Pancreas (tissue), 10 donors: ENCODE results near the gene NLGN1. TPM values are rescaled to one million over a fixed set of nuclear protein-coding genes. Genes with fewer than 3 reads are reported as not detected.
"Not testable (repeated sequence)": the region's sequence is repeated elsewhere in the genome, so short reads cannot be mapped to it uniquely, and the experiment has no call there.

Experiments
- ATAC-seq, 4 donors: fragments of 200-7000 bp; cut with Tn5 transposase; one replicate each; pipeline versions ENCODE4 v1.8.0 to v1.9.1; 2020; ENCODE audit warnings: mild to moderate bottlenecking in 4 of 4, moderate library complexity in 4 of 4
- DNase-seq, 6 donors: peaks; one replicate each; pipeline ENCODE4 v3.0.0-alpha.2; 2020
- FAIRE-seq: peaks from 2 replicates; lab custom pipeline; 2012; peaks lifted over from hg19 to GRCh38; lab: Jason Lieb, UNC
- H3K27ac ChIP-seq, 4 donors: fragments of 200-600 bp; sonication (generic); 1 replicate in 3 of 4; 2 replicates in 1 of 4; pipeline versions ENCODE4 v1.5.0 to v1.8.0; 2020
- H3K27me3 ChIP-seq, 4 donors: fragments of 200-600 bp; one replicate each; pipeline ENCODE4 v1.8.0; 2021
- H3K36me3 ChIP-seq, 3 donors: fragments of 200-600 bp; sonication (generic) in 1 of 3; one replicate each; pipeline versions ENCODE4 v1.5.0 to v1.8.0; 2020 to 2021
- H3K4me1 ChIP-seq, 3 donors: fragments of 200-600 bp; one replicate each; pipeline ENCODE4 v1.8.0; 2021
- H3K4me3 ChIP-seq, 4 donors: fragments of 200-600 bp; sonication (generic) in 2 of 4; one replicate each; pipeline versions ENCODE4 v1.5.0 to v1.8.0; 2020 to 2021
- H3K9me3 ChIP-seq, 4 donors: fragments of 200-600 bp; one replicate each; pipeline ENCODE4 v1.8.0; 2021
- CTCF ChIP-seq, 4 donors: fragments of 200-600 bp; sonication (generic) in 3 of 4; IDR thresholded peaks; one replicate each; pipeline versions ENCODE4 v1.5.0 to v1.8.0; 2021; ENCODE audit warnings: antibody characterized with exemption in 4 of 4
- WGBS, 2 donors: extraction: QIAGEN DNeasy Blood & Tissue Kit; methylation state at CpG; one replicate each; pipeline ENCODE4 v1.1.7; 2013; 5-methylcytosine and 5-hydroxymethylcytosine counted together
- intact Hi-C, 3 donors: fragments of 100-400 bp; cut with DNase I; formaldehyde crosslinking; loops; one replicate each; pipeline versions ENCODE4 v1.11.1 to v1.14.2; 2022
- polyA plus RNA-seq, 2 donors: library from polyadenylated mRNA; stranded (reverse); fragments of 200-250 nt; gene quantifications; one replicate each; pipeline ENCODE4 v1.2.3, GENCODE V29; 2013
- total RNA-seq, 6 donors: library from RNA; stranded (reverse); fragmentation: NEBNext Ultra II Directional in 4 of 6; extraction: Animal tissue kit (Norgen Biotek cat#: 25700) in 4 of 6; gene quantifications; one replicate each; pipeline versions ENCODE4 v1.2.1 to v1.2.4, GENCODE V29; 2021 to 2023
- donor health status: healthy with polysubstance abuse.
- donor health status: DM: no; HTN: no; CAD: no; lungs with moderate emphysema.
- donor health status: DM: no; HTN: no; CAD: no.
- donor health status: control.
- donor health status: control.
- donor health status: Bipolar disorder and iron deficiency.
- donor health status: DM: yes; HTN: yes; CAD: no.
- donor health status: DM: no; HTN: no; CAD: no.
- donor health status: DM: no; HTN: no; CAD: no.
- donor health status: DM: yes; HTN: yes; CAD: no.

NLGN1 gene
- 1 to 10 TPM in 3 of 6 donors, under 1 TPM in 3; 0.51 to 2.3 (median 0.97) TPM for total RNA-seq
- under 1 TPM; 0.49 to 0.99 TPM for polyA plus RNA-seq

- H3K4me3 ChIP-seq, result peak within 1 kb of the TSS; percentile 45 to 71 (median 56)
- H3K27ac ChIP-seq, result peak within 1 kb of the TSS in 3 of 4 donors; percentile 31 to 42 (median 38)
- DNase-seq (peak; percentile 28 to 77 (median 52)), FAIRE-seq (no peak), ATAC-seq (peak; percentile 47 to 69 (median 65))
- H3K9me3 ChIP-seq, result no peaks in the 10 kb centered on the region
- peaks cover 0 to 11% (median 4%) of the 10 kb centered on the region in 3 donors for H3K4me1 ChIP-seq
- intact Hi-C loops, result no loop called here
- no peaks in the 10 kb centered on the region for H3K36me3 ChIP-seq
- no peak for TF ChIP-seq CTCF (IDR thresholded peaks at IDR 0.05)
- peaks cover 0 to 33% (median 2%) of the 10 kb centered on the region in 4 donors for H3K27me3 ChIP-seq
- WGBS, 2 donors, result 1% methylated on average over 67 to 70 of the region's 70 CpGs
These were observed at the start of gene NLGN1 for GRCh38 chr3:173397161-173398110. NLGN1 (plus strand) TSS chr3:173397744.

- no peaks in the 10 kb centered on the region for H3K27me3 ChIP-seq
These were observed 45.7 kb upstream of the NLGN1 start for GRCh38 chr3:173351886-173352285.

GRCh38 chr3:173353137-173353536, 44.4 kb upstream of the NLGN1 start:
- intact Hi-C loops, H3K4me1 ChIP-seq, H3K27ac ChIP-seq, ATAC-seq, H3K27me3 ChIP-seq, FAIRE-seq, H3K9me3 ChIP-seq, DNase-seq, H3K36me3 ChIP-seq, H3K4me3 ChIP-seq: not testable (repeated sequence)
- WGBS, 2 donors, result 34 to 37% methylated on average over 2 of the region's 2 CpGs

More at GRCh38 chr3:173351886-173352285, 45.7 kb upstream of the NLGN1 start:
- H3K27ac ChIP-seq, result no peak overlapping the region
- ATAC-seq, result no peak
- no peak for TF ChIP-seq CTCF (IDR thresholded peaks at IDR 0.05)
- no peak overlapping the region for H3K4me3 ChIP-seq
- H3K36me3 ChIP-seq, result no peaks in the 10 kb centered on the region
- no peaks in the 10 kb centered on the region for H3K9me3 ChIP-seq
- no peaks in the 10 kb centered on the region for H3K4me1 ChIP-seq
- no peak for DNase-seq
- intact Hi-C loops, result no loop called here
- no peak for FAIRE-seq

GRCh38 chr3:173354124-173354523, 43.4 kb upstream of the NLGN1 start:
- H3K36me3 ChIP-seq, result no peaks in the 10 kb centered on the region
- DNase-seq (no peak), FAIRE-seq (no peak), ATAC-seq (no peak)
- H3K9me3 ChIP-seq, result no peaks in the 10 kb centered on the region
- H3K4me1 ChIP-seq, result no peaks in the 10 kb centered on the region
- no peak overlapping the region for H3K4me3 ChIP-seq
- intact Hi-C loops, result no loop called here
- H3K27me3 ChIP-seq, result no peaks in the 10 kb centered on the region
- H3K27ac ChIP-seq, result no peak overlapping the region
- TF ChIP-seq CTCF (IDR thresholded peaks at IDR 0.05), result no peak
- WGBS, 2 donors, result 50 to 57% methylated on average over 5 of the region's 5 CpGs

- H3K36me3 ChIP-seq, result no peaks in the 10 kb centered on the region
- TF ChIP-seq CTCF (IDR thresholded peaks at IDR 0.05), result peak in 3 of 4 donors; percentile 20 to 43 (median 31)
- 36 to 39% methylated on average over 3 of the region's 3 CpGs for WGBS, 2 donors
- peak in 1 of 6 donors; percentile 32 for DNase-seq
- intact Hi-C loops, result no loop called here
- H3K4me3 ChIP-seq, result no peak overlapping the region
- no peaks in the 10 kb centered on the region for H3K27me3 ChIP-seq
- H3K9me3 ChIP-seq, result no peaks in the 10 kb centered on the region
- no peak overlapping the region for H3K27ac ChIP-seq
- peak; percentile 5 for FAIRE-seq
- H3K4me1 ChIP-seq, result no peaks in the 10 kb centered on the region
- ATAC-seq, result peak in 3 of 4 donors; percentile 62 to 74 (median 69)
These were observed 25.6 kb upstream of the NLGN1 start for GRCh38 chr3:173371848-173372487.
